HEK293 (cell line): ENCODE results near the gene B4GALT5.

Experiments used
- CTCF ChIA-PET: fragments of 350-600 bp; formaldehyde crosslinking; extraction: SDS; loops from one replicate; lab custom pipeline; 2021; ENCODE audit warnings: antibody characterized with exemption; lab: Yijun Ruan, JAX
- POLR2A ChIA-PET: fragments of 300-600 bp; formaldehyde crosslinking; extraction: SDS; loops from one replicate; lab custom pipeline; 2020; ENCODE audit warnings: antibody characterized with exemption, inconsistent platforms; lab: Yijun Ruan, JAX
- H3K27ac ChIP-seq: fragments of 200-500 bp; sonication (Bioruptor generic); 2 replicates; pipeline ENCODE4 v1.5.1; 2014; ENCODE audit warnings: low read depth, low read length, control low read depth, inconsistent platforms; ENCODE audit errors: extremely low read depth
- H3K36me3 ChIP-seq, 2 experiments: fragments of 200-500 bp in 1 of 2; sonication (Bioruptor generic) in 1 of 2; 1 replicate in 1 of 2; 2 replicates in 1 of 2; pipeline ENCODE4 v1.5.1; 2014 to 2017; ENCODE audit warnings: inconsistent platforms in 2 of 2, low read length in 2 of 2; ENCODE audit not compliant: control insufficient read depth in 2 of 2, insufficient read depth in 1 of 2
- H3K4me1 ChIP-seq: fragments of 200-500 bp; sonication (Bioruptor generic); 2 replicates; pipeline ENCODE4 v1.5.1; 2014; ENCODE audit warnings: mild to moderate bottlenecking, low read length, inconsistent platforms; ENCODE audit not compliant: control insufficient read depth, insufficient read depth
- H3K4me3 ChIP-seq: 2 replicates; pipeline ENCODE4 v1.5.1; 2011; ENCODE audit warnings: low read depth, mild to moderate bottlenecking, control low read depth, low read length, moderate library complexity
- H3K9me3 ChIP-seq: fragments of 200-500 bp; sonication (Bioruptor generic); 2 replicates; pipeline ENCODE4 v1.5.1; 2014; ENCODE audit warnings: low read depth, low read length, inconsistent platforms; ENCODE audit not compliant: control insufficient read depth, insufficient read depth
- SALL2 ChIP-seq: fragments of 450-650 bp; formaldehyde crosslinking; IDR thresholded peaks from 2 replicates; pipeline ENCODE4 v1.5.0; 2017; ENCODE audit warnings: missing biosample characterization, mild to moderate bottlenecking, missing genetic modification characterization, borderline replicate concordance
- SP3 ChIP-seq: fragments of 450-650 bp; formaldehyde crosslinking; IDR thresholded peaks from 2 replicates; pipeline ENCODE4 v1.5.1; 2016; ENCODE audit warnings: missing biosample characterization, missing genetic modification characterization
- ZNF214 ChIP-seq: fragments of 450-650 bp; formaldehyde crosslinking; IDR thresholded peaks from 2 replicates; pipeline ENCODE4 v1.5.1; 2017; ENCODE audit warnings: missing biosample characterization, mild to moderate bottlenecking, missing genetic modification characterization, borderline replicate concordance
- ZNF354C ChIP-seq: fragments of 450-650 bp; formaldehyde crosslinking; IDR thresholded peaks from 2 replicates; pipeline ENCODE4 v1.5.1; 2016; ENCODE audit warnings: missing biosample characterization, missing genetic modification characterization, low read depth, borderline replicate concordance
- ZNF366 ChIP-seq: fragments of 450-650 bp; formaldehyde crosslinking; conservative IDR thresholded peaks from 2 replicates; pipeline ENCODE4 v1.5.1; 2016; ENCODE audit warnings: missing biosample characterization, missing genetic modification characterization
- ZNF426 ChIP-seq: fragments of 450-650 bp; formaldehyde crosslinking; IDR thresholded peaks from 2 replicates; pipeline ENCODE4 v1.5.1; 2017; ENCODE audit warnings: missing biosample characterization, missing genetic modification characterization, mild to moderate bottlenecking, inconsistent platforms, moderate library complexity
- ZNF561 ChIP-seq: fragments of 450-650 bp; IDR thresholded peaks from 2 replicates; pipeline ENCODE4 v1.5.1; 2018; ENCODE audit warnings: missing biosample characterization, missing genetic modification characterization, borderline replicate concordance
- ZNF664 ChIP-seq: fragments of 450-650 bp; formaldehyde crosslinking; IDR thresholded peaks from 2 replicates; pipeline ENCODE4 v1.5.1; 2016; ENCODE audit warnings: missing biosample characterization, missing genetic modification characterization
- ZNF792 ChIP-seq: fragments of 450-650 bp; formaldehyde crosslinking; IDR thresholded peaks from 2 replicates; pipeline ENCODE4 v1.5.1; 2016; ENCODE audit warnings: missing biosample characterization, missing genetic modification characterization
- TF ChIP-seq, protein P1 (sequence below): fragments of 450-650 bp; formaldehyde crosslinking; IDR thresholded peaks from 2 replicates; pipeline ENCODE4 v1.5.1; 2017; ENCODE audit warnings: missing biosample characterization, mild to moderate bottlenecking, missing genetic modification characterization, moderate library complexity
- TF ChIP-seq, protein P2 (sequence below): fragments of 450-650 bp; formaldehyde crosslinking; IDR thresholded peaks from 2 replicates; pipeline ENCODE4 v1.5.1; 2016; ENCODE audit warnings: missing biosample characterization, missing genetic modification characterization
- TF ChIP-seq, protein P3 (sequence below): fragments of 450-650 bp; formaldehyde crosslinking; IDR thresholded peaks from 2 replicates; pipeline ENCODE4 v1.5.1; 2016; ENCODE audit warnings: missing biosample characterization, missing genetic modification characterization
- TF ChIP-seq, protein P4 (sequence below): fragments of 450-650 bp; formaldehyde crosslinking; IDR thresholded peaks from 2 replicates; pipeline ENCODE4 v1.5.1; 2016; ENCODE audit warnings: missing biosample characterization, missing genetic modification characterization

Gene B4GALT5

DNA sequence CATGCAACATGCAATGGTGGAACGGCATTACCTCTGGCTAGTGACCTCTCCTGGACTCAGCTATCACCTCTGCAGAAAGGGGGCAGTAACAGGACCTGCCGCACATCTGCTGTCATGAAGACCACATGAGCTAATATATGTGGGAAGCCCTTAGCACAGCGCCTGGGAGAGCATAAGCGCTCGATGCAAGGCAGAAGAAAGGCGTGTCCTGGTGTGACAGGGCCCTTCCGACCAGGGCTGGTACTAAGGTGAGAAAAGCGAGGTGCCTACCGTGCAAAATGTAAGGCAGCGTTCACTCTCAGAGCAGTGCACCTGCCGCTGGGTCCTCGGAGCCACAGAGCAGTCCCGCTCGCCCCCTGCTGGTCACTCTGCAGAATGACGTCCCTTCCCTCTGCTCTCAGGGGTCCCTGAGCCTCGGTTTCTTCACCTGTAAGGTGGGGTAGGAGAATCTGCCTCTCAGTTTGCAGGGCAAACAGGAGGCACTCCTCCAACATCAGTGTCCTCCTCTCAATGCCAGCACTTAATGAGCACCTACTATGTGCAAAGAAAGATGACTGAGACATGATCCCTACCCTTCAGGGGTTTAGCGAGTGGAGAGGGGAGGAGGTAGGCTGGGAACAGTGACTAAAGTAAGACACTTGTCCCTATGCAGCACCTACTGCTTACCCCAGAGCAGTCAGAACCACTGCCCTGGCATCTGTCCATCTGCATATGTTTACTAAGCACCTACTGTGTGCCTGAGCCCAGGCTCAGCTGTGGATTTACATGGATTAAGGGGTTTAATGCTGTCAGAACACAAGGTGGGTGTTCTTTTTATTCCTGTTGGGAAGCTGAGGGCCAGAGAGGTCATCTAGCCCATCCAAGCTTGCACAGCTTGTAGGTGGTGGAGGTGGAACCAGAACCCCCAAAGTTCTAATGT, 104.7 kb downstream of the B4GALT5 start (continued):
- TF ChIP-seq, protein P1, sequence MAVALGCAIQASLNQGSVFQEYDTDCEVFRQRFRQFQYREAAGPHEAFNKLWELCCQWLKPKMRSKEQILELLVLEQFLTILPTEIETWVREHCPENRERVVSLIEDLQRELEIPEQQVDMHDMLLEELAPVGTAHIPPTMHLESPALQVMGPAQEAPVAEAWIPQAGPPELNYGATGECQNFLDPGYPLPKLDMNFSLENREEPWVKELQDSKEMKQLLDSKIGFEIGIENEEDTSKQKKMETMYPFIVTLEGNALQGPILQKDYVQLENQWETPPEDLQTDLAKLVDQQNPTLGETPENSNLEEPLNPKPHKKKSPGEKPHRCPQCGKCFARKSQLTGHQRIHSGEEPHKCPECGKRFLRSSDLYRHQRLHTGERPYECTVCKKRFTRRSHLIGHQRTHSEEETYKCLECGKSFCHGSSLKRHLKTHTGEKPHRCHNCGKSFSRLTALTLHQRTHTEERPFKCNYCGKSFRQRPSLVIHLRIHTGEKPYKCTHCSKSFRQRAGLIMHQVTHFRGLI (tag by site-specific recombination): no peak
- no peak for TF ChIP-seq ZNF561 (tag by site-specific recombination)
- no peak for TF ChIP-seq ZNF426
- TF ChIP-seq SP3: no peak
- TF ChIP-seq, protein P2, sequence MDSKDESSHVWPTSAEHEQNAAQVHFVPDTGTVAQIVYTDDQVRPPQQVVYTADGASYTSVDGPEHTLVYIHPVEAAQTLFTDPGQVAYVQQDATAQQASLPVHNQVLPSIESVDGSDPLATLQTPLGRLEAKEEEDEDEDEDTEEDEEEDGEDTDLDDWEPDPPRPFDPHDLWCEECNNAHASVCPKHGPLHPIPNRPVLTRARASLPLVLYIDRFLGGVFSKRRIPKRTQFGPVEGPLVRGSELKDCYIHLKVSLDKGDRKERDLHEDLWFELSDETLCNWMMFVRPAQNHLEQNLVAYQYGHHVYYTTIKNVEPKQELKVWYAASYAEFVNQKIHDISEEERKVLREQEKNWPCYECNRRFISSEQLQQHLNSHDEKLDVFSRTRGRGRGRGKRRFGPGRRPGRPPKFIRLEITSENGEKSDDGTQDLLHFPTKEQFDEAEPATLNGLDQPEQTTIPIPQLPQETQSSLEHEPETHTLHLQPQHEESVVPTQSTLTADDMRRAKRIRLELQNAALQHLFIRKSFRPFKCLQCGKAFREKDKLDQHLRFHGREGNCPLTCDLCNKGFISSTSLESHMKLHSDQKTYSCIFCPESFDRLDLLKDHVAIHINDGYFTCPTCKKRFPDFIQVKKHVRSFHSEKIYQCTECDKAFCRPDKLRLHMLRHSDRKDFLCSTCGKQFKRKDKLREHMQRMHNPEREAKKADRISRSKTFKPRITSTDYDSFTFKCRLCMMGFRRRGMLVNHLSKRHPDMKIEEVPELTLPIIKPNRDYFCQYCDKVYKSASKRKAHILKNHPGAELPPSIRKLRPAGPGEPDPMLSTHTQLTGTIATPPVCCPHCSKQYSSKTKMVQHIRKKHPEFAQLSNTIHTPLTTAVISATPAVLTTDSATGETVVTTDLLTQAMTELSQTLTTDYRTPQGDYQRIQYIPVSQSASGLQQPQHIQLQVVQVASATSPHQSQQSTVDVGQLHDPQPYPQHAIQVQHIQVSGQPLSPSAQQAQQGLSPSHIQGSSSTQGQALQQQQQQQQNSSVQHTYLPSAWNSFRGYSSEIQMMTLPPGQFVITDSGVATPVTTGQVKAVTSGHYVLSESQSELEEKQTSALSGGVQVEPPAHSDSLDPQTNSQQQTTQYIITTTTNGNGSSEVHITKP (tag by site-specific recombination): peak; percentile 47
- no peak for TF ChIP-seq SALL2 (tag by site-specific recombination)
- TF ChIP-seq, protein P3, sequence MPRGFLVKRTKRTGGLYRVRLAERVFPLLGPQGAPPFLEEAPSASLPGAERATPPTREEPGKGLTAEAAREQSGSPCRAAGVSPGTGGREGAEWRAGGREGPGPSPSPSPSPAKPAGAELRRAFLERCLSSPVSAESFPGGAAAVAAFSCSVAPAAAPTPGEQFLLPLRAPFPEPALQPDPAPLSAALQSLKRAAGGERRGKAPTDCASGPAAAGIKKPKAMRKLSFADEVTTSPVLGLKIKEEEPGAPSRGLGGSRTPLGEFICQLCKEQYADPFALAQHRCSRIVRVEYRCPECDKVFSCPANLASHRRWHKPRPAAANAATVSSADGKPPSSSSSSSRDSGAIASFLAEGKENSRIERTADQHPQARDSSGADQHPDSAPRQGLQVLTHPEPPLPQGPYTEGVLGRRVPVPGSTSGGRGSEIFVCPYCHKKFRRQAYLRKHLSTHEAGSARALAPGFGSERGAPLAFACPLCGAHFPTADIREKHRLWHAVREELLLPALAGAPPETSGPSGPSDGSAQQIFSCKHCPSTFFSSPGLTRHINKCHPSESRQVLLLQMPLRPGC (tag by site-specific recombination): no peak
- TF ChIP-seq ZNF664 (tag by site-specific recombination): peak; percentile 47; the same call in 1 of the 2 replicates

DNA sequence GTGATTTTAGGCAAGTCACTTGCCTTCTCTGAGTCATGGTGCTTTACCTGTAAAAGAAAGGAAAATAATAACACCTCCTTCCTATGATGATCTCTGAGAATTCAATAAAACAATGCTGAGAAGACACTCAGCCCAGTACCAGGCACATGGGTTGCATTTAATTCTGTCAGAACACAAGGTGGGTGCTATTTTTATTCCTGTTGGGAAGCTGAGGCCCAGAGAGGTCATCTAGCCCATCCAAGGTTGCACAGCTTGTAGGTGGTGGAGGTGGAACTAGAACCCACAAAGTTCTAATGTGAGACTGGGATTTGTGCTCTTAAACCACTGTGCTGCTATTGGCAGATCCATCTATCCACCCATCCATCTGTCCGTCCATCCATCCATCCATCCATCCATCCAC, 106.1 kb downstream of the B4GALT5 start:
- no peaks in the 10 kb centered on the region for H3K4me1 ChIP-seq
- POLR2A ChIA-PET: no interaction called here
- CTCF ChIA-PET: interaction anchor here (0.7 to 10.1 kb wide), 6 partner anchors 18 to 463 kb away, joined by 3 to 297 read pairs (median 8); no protein-coding TSS in a partner anchor

DNA sequence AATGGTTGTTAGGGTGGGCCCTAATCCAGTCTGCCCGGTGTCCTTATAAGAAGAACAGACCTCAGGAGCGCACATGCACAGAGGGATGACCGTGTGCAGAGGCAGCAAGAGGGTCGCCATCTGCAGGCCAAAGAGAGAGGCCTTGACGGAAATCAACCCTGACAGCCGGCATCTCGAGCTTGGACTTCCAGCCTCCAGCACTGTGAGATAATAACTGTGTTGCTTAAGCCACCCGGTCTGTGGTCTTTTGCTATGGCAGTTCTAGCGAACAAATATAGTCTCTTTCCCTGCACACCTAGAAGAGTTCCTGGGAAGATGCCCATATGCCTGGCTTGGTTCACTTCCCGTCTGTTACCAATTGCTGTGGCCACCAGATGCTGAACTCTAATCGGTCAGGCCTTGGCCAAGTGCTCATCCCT, 110.5 kb downstream of the B4GALT5 start:
- H3K36me3 ChIP-seq: no peaks in the 10 kb centered on the region
- H3K4me1 ChIP-seq: no peaks in the 10 kb centered on the region
- no peak overlapping the region for H3K4me3 ChIP-seq
- H3K27ac ChIP-seq: no peak overlapping the region
- no peaks in the 10 kb centered on the region for H3K9me3 ChIP-seq
- POLR2A ChIA-PET: no interaction called here
- no peak for TF ChIP-seq ZNF792
- TF ChIP-seq, protein P4, sequence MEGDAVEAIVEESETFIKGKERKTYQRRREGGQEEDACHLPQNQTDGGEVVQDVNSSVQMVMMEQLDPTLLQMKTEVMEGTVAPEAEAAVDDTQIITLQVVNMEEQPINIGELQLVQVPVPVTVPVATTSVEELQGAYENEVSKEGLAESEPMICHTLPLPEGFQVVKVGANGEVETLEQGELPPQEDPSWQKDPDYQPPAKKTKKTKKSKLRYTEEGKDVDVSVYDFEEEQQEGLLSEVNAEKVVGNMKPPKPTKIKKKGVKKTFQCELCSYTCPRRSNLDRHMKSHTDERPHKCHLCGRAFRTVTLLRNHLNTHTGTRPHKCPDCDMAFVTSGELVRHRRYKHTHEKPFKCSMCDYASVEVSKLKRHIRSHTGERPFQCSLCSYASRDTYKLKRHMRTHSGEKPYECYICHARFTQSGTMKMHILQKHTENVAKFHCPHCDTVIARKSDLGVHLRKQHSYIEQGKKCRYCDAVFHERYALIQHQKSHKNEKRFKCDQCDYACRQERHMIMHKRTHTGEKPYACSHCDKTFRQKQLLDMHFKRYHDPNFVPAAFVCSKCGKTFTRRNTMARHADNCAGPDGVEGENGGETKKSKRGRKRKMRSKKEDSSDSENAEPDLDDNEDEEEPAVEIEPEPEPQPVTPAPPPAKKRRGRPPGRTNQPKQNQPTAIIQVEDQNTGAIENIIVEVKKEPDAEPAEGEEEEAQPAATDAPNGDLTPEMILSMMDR: peak; percentile 38; the same call in 1 of the 2 replicates
- CTCF ChIA-PET: interaction anchor here (0.6 to 10.1 kb wide), 6 partner anchors 27 to 523 kb away, joined by 3 to 297 read pairs (median 3); no protein-coding TSS in a partner anchor

More for the DNA sequence above, 106.1 kb downstream of the B4GALT5 start:
- H3K4me3 ChIP-seq: no peak overlapping the region
- no peaks in the 10 kb centered on the region for H3K9me3 ChIP-seq
- H3K27ac ChIP-seq: no peak overlapping the region
- TF ChIP-seq ZNF366 (tag by site-specific recombination) (0 out of 2 replicates have a peak, but pooled peaks have one; percentile 15), ZNF354C (no peak), ZNF214 (no peak)
- no peaks in the 10 kb centered on the region for H3K36me3 ChIP-seq
